Testis (tissue), 2 donors: ENCODE data around the gene IPMK.

Source experiments
- CTCF ChIP-seq, 3 experiments: fragments of 450-650 bp in 2 of 3; fragments of 200-600 bp in 1 of 3; sonication (generic) in 1 of 3; IDR thresholded peaks; one replicate each; pipeline ENCODE4 v1.5.1; 2016 to 2019; ENCODE audit warnings: antibody characterized with exemption in 3 of 3, mild to moderate bottlenecking in 2 of 3, moderate library complexity in 1 of 3
- POLR2A ChIP-seq: fragments of 450-650 bp; IDR thresholded peaks from one replicate; pipeline ENCODE4 v1.6.1; 2017; ENCODE audit warnings: antibody characterized with exemption, mild to moderate bottlenecking, moderate library complexity

- TF ChIP-seq POLR2A = no peak
- TF ChIP-seq CTCF (IDR thresholded peaks at IDR 0.05) = no peak
Observed at GRCh38 chr10:58174831-58175230, 92.9 kb downstream of the IPMK start.
